GM19372 (cell line): ENCODE results near the gene PHETA2.
"Not testable (repeated sequence)": the region's sequence is repeated elsewhere in the genome, so short reads cannot be mapped to it uniquely, and the experiment has no call there.

Experiments
- ATAC-seq: cut with Tn5 transposase; IDR thresholded peaks from one replicate; pipeline ENCODE4 v1.9.1; 2021; ENCODE audit warnings: mild to moderate bottlenecking, low read depth, moderate library complexity; ENCODE audit not compliant: unreplicated experiment

PHETA2 gene

DNA sequence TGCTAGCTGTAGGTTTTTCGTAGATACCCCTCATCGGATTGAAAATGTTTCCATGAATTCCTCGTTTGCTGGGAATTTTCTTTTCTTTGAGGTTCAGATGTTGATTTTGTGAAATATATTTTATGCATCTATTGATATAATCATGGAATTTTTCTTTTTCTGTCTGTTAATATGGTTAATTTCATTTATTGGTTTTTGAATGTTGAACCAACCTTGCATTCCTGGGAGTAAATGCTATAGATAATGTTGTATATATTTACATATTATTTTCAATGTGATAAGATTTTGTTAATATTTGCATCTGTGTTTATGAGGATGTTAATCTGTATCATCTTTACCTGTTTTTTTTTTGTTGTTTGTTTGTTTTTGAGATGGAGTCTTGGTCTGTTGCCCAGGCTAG is 27.2 kb downstream of the PHETA2 start:
- ATAC-seq, result no peak

- not testable (repeated sequence) for ATAC-seq
Observed at GRCh38 chr22:42104332-42104860, 30.3 kb downstream of the PHETA2 start.

DNA sequence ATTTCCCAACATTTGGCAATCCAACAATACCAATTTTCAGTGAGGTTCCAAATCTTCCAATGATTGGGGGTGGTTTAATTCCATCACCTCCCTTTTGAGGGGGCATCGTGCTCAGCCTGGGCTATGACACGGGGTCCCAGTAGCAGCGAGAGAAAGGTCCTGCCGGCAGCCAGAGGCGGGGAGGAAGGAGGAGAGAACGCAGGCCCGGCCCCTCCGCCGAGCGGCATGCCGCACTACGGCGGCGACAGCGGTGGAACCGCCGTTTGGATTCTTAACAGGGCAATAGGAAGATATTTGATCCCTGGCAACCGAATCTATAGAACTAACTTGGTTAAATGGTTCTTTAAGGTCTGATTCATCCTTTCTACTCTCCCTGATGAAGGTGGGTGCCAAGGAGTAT is 34.8 kb downstream of the PHETA2 start:
- no peak for ATAC-seq

DNA sequence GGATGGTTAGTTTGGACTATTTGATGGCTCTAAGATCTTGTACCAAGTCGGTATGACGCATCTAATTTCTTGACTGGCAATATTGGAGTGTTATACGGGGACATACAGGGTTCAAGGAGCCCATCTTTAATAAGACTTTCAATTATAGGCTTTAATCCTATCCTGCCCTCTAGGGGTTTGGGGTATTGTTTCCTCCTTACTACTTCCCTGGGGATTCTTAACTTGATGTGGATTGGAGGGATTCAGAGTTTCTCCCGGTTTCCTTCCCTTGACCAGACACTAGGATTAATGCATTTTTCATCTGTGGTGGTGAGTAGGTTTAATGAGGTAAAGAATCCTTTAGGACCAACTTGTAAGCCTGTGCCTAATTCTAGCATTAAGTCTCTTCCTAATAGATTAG is 37.8 kb downstream of the PHETA2 start:
- ATAC-seq, result no peak

- ATAC-seq, result not testable (repeated sequence)
Observed at GRCh38 chr22:42112793-42113192, 38.7 kb downstream of the PHETA2 start.

DNA sequence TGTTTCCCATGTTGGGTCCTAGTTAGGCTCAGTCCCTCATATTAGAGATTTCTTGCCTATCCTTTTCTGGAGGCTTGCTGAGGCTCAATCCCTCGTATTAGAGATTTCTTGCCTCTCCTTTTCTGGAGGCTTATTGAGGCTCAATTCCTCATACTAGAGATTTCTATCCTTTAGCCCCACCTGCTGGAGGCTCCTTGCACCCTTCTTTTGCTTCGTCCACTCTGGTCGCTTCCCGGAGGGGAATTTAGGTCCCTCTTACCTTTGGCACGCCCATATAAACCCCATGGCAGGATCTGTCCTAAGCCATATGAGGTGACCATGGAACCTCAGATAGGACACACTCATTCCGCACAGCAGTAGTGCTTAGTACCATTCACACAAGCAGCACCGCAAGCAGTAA is 40.7 kb downstream of the PHETA2 start:
- ATAC-seq, result no peak

DNA sequence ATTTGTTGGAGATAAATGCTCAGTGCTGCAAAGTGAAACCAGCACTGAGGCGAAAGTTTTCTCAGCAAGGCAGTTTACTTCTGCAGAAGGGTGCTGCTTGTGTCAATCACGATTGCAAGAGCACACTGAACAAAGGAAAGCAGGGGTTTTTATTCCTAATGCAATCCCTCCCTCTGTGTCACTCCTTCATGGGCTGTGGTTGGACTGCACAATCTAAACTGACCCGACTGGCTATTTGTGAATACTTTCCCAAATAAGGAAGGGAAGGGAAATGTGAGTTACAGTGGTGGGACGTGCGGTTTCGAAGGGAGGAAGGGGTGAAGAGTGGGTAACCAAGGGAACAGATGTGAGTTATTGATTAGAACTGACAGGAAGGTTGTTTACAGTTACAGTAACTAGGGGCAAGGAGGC is 41.4 kb downstream of the PHETA2 start:
- not testable (repeated sequence) for ATAC-seq

DNA sequence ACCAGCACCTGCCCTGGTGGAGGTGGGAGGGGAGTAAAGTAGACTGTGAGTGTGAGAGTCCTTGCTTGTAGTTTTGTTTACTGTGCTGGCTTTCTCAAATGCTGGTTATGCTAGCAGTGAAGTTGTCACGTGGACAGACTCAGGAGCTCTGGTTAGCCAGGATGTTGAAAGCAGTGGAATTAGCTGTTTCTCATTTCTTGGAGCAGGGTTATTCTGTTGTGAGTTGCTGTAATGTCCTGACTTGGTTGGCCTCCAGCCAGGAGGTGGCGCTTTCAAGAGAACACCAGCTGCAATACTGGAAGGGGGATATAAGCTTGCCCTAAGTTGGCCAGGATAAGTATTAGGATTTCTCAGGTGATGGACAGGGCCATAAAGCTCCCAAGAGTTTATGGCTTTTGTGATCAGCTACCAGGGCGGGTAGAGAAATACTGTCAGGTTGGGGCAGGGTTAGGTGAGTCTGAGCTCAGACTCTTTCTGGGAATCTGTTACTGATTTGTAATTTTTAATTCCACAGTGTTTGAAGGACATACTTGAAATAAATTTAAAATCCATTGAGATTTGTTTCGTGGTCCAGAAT is 42.9 kb downstream of the PHETA2 start:
- ATAC-seq, result no peak

DNA sequence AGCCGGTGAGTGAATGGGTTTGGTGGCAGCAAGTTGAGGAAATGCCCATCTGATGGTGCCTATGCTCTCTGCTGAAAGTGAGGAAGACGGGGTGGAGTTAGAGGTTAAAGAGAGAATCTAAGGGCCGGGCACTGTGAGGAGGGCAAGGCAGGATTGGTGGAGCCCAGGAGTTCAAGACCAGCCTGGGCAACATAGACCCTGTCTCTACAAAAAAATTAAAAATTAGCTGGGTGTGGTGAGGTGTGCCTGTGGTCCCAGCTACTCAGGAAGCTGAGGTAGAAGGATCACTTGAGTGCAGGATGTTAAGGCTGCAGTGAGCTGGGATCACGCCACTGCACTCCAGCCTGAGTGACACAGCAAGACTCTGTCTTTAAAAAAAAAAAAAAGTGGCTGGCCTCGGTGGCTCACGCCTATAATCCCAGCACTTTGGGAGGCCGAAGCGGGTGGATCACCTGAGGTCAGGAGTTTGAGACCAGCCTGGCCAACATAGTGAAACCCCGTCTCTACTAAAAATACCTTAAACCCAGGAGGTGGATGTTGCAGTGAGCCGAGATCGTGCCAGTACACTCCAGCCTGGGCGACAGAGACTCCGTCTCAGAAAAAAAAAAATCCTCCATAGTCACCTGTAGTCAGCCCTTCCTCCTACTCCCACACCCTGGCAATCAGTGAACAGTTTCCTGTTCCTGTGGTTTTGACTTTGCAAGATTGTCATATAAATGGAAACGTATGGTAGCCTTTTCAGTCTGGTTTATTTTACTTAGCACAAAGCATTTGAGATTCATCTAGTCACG is 46.4 kb downstream of the PHETA2 start:
- ATAC-seq, result not testable (repeated sequence)

DNA sequence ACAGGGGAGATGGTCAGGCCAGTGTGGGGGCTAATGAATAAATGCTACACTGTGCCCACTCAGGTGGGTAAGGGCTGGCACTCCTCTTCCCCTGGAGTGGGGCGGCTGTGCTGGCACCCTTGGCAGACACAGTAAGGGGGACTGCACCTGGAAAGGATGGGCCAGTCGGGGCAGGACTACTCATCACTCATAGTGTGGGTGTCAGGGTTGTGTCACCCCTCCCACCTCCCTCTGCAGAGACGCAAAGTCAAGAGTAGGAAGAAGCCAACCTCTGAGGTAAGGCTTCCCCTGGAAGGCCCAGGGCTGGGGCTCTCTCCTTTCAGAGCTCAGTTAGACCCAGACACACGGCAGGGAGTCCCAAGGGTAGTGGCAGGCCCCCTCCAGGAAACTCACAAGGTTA is 49.5 kb downstream of the PHETA2 start:
- not testable (repeated sequence) for ATAC-seq

DNA sequence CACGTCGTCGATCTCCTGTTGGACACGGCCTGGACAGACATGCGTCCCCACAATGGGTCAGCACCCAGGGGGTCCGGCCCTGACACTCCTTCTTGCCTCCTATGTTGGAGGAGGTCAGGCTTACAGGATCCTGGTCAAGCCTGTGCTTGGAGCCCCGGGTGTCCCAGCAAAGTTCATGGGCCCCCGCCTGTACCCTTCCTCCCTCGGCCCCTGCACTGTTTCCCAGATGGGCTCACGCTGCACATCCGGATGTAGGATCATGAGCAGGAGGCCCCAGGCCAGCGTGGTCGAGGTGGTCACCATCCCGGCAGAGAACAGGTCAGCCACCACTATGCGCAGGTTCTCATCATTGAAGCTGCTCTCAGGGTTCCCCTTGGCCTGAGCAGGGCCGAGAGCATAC is 53.6 kb downstream of the PHETA2 start:
- ATAC-seq, result no peak

DNA sequence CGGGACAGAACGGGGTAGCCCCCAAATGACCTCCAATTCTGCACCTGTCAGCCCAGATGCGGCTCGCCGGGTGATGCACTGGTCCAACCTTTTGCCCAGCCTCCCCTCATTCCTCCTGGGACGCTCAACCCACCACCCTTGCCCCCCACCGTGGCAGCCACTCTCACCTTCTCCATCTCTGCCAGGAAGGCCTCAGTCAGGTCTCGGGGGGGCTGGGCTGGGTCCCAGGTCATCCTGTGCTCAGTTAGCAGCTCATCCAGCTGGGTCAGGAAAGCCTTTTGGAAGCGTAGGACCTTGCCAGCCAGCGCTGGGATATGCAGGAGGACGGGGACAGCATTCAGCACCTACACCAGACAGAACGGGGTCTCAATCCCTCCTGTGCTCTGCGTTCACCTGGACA is 54.0 kb downstream of the PHETA2 start:
- ATAC-seq, result not testable (repeated sequence)
